Renal cortical epithelial cell (primary cell): Measurements from ENCODE around the gene FBP1. TPM values are rescaled to one million over a fixed set of nuclear protein-coding genes. Genes with fewer than 3 reads are reported as not detected.

Experiments
- DNase-seq: peaks from one replicate; pipeline ENCODE4 v3.0.0-alpha.2; 2011; ENCODE audit warnings: low read depth
- total RNA-seq: library from RNA; depleted of rRNA; stranded (reverse); fragments of >200 nt; gene quantifications from 2 replicates; pipeline ENCODE4 v1.2.3, GENCODE V29; 2014

Gene FBP1
- total RNA-seq, result 0.10 and 2.3 TPM in 2 replicates

DNA sequence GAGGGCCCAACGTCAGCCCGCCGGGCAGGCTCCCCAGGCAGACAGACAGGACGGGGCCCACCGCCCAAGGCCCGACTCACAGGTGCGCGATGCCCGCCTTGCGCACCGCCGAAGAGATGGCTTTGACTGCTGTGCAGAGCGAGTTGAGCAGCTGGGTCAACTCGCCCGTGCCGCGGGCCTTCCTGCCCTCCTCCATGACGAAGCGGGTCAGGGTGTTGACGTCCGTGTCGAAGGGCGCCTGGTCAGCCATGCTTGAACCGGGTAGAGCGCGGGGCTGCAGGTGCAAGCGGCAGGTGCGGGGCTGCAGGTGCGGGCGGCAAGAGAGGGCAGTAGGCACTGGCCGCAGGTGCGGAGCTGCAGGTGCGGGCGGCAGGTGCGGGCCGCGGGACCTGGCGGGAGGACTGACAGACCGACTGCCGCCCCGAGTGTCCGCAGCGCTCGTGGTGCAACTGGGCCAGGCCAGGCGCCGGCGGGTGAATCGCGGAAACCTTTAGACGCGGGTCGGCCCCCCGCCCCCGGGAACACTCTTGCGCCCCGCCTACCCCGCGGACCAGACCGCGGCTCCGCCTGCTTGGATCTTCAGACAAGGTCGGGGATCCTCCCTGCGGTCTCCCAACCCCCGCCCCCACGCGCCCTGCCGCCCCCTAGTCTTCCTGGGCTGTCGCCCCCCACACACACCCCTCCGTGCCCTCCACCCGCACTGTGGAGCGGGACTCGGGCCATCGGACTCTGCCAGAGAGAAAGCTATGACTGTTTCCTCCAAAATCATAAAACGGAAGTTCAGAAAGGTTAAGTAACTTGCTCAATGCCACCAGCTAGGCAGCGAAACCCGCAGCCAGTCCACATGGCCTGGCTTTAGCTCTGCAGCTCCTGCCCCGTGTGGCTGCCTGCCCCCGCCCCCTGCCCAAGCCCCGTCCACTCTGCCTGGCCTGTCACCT lies at the start of gene FBP1:
Gene FBP1 (minus strand): TSS at position 458 of the 938 bp plus-strand sequence. CDS start 208 bp downstream, at position 250.
- DNase-seq, result no peak

DNA sequence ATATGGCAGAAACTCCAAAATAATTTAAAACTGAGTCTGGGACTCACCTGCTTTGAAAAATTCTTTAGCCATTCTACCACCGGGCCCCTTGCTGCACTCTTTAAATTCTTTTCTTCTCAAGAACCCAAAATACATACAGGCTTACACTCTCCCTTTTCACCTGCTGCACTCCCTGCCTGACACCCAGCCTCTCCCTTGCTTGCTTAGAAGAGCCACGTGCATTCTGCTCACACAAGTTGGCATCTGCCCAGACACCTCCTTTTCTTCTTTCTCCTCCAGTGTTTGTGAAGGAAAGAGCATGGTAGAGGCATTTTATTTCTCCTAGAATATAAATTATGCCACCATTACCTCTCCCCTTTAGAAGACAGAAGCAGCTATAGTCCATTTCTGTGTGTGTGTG lies 48.1 kb upstream of the FBP1 start:
- DNase-seq, result peak; percentile 17

DNA sequence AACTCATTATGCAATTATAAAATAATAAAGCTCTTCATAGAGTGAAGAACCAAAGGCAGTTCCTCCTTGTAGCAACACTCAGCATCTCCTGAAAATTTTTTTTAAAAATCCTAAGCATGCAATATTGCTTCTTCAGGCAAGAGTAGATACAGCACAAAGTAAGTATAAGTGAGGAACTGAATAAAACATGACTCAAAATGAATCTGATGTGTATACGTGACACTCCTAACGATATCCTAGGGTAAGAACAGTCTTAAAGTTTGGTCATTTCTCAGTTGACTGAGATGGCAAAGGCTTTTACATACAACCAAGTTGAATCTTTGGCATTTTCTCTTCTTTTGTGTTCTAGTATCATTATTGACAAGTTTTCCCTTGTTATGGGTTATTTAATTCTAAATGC lies 46.0 kb upstream of the FBP1 start:
- DNase-seq, result no peak

DNA sequence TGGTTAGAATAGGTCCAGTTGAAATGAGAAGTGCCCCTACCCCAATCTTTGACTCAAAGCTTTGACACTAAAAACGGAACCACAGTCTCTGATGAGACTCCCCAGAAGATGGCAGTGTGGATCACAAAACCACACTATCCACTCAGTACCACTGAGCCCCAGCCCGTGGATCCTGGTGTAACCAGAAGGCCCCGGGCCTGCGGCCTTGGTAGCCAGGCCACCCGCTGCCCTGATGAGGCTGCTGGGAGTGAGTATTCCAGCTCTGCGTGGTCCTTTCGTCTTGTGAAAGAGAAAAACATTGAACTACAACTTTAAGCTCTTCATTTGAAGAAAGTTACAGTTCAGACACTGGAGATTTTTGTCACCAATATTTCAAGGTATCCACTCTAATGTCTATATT lies 42.2 kb upstream of the FBP1 start:
- DNase-seq, result peak; percentile 71

DNA sequence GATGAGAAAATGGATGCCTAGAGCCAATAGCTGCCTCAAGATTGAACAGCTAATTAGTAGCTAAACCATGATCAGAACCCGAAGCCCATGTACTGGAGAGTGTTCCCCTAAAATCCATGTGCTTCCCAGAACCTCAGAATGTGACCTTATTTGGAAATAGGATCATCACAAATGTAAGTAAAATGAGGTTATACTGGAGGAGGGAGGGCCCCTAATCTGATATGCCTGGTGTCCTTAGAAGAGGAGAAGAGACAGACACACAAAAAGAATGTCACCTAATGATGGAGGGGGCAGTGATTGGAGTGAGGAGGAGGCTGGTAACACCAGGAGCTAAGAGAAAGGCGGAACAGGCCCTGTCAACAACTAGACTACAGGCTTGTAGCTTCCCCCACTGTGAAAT lies 41.3 kb upstream of the FBP1 start:
- no peak for DNase-seq

DNA sequence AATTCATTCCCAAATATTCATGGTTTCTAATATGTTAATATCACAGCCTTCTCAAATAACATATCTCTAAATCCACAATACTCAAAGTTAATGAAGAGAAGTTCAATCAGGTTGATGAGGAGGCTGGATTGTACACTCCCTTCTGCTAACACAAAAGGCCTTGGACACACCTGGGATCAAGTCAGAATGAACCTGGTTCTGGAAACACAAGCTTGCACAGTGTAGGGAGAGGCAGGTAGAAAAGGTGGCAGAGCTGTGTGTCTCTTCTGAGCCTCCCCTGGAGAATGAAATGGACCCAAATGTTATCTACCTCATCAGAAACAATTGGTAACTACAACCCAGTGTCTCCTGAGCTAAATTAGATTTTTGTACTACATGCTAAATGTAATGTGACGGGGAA lies 40.7 kb upstream of the FBP1 start:
- no peak for DNase-seq

DNA sequence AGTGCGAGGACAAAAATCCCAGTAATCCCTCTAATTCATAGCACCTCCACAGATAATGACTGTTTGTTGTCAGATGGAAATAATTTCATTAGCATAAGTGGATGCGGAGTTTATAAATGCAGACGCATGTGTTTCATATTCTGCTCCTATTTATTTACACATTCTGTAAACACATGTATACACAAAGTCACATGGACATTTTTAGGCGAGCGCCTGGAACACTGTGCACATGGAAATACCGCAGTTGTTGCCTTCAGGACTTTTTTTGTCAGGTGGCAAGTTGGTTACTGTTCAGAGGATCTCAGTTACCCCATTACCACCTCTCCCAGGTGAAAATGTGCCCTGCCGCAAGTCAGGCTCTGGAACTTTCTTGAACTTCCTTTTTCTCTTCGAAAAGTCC lies 40.3 kb upstream of the FBP1 start:
- DNase-seq, result no peak

DNA sequence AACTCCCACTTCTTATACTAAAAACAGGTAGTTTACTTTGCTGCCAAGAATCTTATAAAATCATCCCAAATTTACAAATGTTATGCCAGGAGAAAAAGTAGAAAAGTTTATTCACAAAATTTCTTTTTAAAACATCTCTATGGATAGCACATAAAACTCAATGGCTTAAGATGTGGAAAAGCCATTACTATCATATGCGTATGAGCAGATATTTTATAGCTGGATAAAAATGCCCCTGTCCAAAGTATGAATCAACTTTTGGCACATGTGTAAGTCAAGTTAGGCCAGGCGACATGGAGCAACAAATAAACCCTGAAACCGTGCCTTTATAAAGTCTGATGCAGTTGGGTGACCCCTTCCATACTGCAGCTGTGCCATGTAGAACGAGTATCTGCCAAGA lies 38.6 kb upstream of the FBP1 start:
- no peak for DNase-seq

DNA sequence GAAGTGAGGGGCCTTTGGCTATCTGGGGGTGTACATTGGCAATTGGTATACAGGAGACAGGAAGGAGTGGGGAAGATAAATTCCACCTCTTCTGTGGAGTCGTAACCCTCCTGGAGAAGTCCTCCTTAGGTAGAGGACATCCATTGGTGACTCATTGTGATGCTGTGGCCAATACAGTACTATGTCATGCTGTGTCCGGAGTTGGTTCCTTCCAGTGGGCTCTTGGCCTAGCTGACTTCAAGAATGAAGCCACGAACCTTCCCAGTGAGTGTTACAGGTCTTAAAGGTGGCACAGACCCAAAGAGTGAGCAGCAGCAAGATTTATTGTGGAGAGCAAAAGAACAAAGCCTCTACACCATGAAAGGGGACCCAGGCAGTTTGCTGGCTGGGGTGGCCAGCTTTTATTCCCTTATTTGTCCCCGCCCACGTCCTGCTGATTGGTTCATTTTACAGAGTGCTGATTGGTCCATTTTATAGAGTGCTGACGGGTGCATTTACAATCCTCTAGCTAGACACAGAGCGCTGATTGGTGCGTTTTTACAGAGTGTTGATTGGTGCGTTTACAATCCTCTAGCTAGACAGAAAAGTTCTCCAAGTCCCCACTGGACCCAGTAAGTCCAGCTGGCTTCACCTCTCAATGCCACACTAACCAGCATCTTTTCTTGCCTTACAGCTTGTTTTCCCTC lies 37.3 kb upstream of the FBP1 start:
- DNase-seq, result no peak

DNA sequence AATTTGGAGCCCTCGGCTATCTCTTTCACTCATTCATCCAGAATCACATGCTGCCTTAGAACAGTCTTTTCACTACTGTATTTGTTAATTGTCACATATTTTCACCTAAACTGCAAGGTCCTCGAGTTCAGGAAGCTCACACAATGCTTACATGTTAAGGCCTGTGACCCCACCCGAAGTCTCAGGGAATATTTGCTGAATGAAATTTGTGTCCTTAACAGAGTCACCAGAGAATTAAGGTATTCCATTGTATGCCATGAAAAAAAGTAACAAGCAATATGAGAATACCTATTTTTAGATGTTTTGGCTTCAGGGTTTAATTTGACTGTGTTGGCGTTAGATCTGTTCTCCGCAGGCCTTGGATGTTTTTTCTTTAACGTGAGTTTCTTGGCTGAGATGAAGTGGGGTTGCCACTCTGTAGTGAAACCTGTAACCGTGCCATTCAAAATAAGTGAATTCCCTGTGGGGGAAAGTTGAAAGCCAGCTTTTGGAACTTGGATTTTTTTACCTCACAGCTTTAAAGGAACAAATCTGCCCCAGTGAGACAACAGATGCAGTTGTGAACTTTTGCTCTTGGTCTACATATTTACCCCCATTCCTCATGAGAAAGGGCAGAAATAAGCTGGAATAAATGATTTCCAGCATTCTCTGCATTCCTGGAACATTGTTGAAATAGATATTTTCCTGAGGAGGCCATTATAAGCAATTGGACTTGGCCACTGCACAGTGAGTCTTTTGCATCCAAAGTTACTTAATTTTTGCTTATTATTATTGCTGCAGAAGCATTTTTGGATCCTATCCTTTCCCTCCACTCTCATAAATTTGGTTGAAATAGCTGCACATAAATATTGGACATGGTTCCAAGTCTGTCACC lies 35.9 kb upstream of the FBP1 start:
- DNase-seq, result peak; percentile 62

DNA sequence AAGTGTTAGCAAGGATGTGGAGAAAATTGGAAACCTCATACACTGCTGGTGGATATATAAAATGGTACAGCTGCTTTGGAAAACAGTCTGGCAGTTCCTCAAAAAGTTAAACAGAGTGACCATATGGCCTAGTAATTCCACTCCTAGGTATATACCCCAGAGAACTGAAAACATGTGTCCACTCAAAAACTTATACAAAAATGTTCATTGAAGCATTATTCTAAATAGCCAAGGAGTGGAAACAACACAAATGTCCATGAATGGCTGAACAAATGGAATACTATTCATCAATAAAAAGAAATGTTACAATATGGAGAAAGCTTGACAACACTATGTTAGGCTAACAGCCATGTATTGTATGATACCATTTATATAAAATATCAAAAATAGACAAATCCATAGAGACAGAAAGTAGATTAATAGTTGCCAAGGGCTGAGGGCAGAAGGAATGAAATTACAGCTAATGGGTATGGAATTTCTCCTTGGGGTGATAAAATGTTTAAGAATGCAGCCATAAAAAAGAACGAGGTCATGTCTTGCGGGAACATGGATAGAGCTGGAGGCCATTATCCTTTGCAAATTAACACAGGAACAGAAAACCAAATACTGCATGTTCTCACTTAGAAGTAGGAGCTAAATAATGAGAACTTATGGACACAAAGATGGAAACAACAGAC lies 33.6 kb upstream of the FBP1 start:
- DNase-seq, result peak; percentile 86

DNA sequence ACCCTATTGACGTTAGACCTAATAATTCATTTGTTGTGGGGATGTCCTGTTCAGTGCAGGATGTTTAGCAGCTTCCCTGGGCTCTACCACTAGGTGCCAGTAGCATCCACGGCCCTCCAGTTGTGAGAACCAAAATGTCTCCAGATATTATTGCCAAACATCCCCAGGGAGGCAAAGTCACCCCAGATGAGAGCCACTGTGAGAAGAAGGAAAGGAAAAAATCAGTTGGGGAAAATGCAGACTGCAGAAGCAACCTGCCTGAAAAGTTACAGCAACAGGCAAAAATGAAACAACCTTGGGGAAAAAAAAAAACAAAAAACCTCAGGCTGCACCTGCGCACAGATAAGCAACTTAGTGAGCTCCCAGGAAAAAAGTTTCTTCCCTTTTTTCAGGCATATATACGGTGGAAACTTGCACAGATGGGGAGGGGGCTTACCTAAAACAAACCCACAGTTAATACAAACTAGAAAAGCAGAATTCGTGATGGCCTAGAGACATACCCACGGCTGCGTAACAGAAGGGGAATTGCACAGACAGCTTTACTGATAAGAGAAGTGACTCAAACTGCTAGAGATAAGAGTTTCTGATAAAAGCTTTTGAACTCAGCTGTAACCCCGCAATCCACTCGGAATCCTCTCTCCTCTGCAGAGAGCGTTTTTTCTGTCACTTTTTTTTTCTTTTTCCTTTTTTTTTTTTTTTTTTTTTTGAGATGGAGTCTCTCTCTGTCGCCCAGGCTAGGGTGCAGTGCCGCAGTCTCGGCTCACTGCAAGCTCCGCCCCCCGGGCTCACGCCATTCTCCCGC lies 29.8 kb upstream of the FBP1 start:
- peak; percentile 59 for DNase-seq

DNA sequence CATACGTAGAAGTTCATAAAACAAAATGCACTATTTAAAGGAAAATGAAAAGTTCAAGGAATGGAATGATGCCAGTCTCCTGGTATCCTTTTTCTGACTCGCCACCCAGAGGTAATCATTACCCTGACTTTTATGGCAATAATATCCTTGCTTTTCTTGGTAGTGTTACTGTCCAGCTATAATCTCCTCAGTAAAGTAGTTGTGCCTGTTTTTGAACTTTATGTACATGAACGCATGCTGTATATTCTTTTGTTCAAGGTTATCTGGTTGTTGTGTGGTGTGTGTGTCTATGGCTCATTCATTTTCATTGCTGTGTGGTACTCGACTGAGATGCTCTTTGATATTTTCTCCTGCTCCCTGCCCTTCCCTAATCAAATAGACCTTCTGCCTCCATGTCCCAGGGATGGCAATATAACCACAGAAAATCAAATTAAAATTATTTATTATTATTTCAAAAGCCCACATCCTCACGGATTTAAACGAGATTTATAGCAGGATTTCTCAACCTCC lies 29.2 kb upstream of the FBP1 start:
- peak; percentile 38 for DNase-seq

DNA sequence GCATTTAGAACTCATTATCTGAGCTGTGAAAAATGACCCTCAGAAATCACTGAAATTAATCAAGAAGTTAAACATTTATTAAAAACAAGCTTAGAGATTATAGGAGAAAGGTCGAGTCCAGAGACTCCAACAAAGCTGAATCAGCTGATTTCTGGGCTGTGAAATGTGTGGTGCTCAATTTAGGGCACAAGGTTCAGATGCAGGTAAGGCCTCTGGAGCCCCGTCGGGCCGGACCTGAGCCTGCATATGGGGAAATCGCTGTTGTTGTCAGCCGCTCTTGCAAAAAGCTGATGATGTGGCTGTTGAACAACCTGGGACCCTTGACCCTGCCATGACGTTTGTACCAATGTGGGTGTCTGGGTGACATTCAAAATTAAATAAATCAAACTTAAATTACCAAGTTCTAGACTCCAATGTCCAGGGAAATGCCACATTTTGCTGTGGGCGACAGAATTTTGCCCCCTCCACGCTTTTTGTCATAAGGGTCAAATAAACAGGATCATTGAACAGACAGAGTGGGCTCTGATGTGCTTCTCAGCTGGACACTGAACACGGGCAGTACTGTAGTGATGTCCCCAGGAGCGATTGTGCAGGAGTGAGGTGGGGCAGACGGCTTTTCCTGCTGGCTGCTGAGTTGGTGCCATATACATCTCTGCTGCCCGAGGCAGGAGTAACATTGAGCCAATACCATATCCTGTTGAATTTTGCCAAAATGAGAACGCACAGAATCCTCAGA lies 27.2 kb upstream of the FBP1 start:
- peak; percentile 6 for DNase-seq

DNA sequence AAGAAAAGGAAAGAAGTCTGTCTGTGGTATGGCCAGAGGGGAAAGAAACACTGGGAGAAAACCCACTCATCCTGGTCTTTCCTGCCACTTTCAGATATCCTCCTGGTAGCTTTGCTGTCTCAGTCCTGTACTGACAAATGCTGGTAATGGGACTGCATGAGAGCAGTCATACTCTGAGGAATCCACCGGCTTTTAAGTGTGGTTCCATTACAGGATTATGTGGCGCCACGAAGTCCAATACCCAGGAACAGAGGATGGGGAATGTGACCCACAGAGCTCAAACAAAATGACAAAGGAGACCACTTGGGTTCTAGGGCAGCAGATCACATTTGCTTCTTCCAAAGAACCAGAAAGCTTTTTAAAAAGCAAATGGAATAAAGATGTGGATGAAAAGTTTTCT lies 26.3 kb upstream of the FBP1 start:
- DNase-seq, result no peak

DNA sequence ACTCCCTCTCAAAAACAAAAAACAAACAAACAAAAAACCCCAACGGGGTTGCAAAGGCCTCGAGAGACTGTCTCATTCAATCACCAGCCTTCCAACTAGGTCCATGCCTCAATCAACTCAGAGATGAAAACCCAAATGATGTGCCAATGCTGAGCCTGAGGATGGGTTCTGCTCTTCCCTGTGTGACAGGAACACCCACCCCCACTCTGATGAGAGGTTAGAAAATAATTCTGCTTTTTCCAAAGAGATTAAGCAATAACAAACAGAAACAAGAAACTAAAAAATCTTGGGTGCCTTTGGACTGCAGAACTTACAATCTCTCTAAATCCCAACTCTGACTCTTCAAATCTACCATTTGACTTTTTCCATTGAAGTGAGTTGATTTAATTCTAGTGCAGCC lies 25.5 kb upstream of the FBP1 start:
- no peak for DNase-seq

DNA sequence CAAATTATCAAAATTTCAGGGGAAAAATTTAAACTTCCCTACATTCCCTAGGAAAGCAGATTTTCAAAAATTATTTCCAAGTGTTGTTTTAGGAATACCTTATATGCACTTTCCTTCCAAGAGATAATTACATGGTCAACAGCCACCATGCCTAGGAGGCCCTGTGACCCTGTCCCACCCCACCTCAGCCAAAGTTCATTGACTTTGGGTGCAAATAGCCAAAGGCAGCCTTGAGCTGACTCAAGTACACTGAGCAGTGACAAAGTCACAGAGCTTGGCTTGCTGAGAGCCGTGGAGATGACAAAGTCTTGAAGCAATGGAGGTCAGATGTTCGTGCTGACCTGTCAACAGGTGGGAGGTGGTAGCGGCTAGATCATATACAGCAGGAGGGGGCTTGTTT lies 24.3 kb upstream of the FBP1 start:
- DNase-seq, result no peak

DNA sequence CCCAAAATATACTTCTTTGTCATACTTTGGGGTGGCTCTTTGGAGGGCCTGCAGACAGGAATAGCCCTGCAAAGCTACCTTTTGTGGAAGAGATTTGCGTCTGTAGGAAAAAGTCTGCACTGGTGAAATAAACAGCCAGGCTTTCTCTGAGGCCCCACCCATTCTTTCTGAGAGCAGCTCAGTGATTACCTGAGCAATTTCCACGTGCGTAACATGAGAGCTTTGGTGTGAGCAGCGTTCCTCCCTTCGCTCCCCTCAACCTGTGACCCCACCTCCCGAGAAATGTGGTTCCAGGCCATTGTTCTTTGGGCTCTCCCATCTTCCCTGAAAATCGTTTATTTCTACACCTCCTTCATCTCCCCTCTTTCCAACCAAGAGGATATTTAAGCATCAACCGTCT lies 23.8 kb upstream of the FBP1 start:
- no peak for DNase-seq

DNA sequence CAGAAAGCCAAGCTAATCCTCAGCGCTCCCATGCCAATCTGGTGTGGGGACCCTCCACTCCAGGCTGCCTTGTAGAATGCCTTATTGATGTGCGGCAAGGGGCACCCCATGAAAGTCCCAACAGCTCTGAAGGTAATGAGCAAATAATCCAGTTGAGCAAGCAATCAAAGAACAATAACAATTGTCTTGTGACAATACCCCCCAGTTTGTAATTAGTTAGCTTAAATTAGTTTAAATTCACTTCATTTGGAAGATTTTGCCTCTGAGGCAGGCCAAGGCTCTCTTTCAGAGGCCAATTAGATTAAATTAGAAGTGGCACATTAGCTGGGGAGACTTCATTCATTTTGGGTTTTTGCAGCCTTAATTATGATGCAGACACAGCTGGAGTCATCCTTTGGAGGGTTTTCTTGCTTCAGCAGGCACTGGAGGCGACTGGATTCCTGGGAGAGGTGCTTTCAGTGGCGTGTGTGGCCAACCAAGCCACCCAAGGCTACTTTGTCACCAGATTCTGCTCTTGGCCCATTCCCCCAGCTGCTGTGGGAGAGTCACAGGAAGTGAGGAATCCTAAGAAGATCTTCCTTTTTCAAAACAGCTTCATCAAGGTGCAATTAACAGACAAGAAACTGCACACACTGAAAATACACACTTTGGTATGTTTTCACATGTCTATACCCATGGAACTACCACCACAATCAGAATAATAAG lies 17.9 kb upstream of the FBP1 start:
- DNase-seq, result no peak
